HEK293T (cell line): ENCODE results near the gene FCMR.

Source experiments
- FOXK2 ChIP-seq: fragments of 450-650 bp; IDR thresholded peaks from 2 replicates; pipeline ENCODE4 v1.6.1; 2016; ENCODE audit warnings: mild to moderate bottlenecking
- SP1 ChIP-seq: fragments of 450-650 bp; IDR thresholded peaks from 2 replicates; pipeline ENCODE4 v1.6.1; 2017

DNA sequence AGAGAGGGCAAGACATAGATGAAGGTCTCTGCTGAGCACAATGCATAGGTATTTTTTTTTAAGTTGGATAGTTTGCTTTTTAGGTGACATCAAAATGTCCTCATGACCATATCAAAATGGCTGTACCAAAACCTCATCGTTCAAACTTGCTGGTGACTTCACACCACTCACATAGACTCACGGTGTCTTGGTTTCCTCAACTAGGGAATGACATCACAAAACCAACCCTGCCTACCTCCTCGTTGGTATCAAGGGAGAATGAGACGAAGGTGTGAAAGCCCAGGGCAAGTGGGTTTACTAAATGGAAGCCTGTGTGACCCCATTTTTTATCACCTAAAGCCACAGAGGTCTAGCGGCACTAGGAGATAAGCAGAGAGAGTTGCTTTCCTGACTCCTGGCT lies 23.0 kb upstream of the FCMR start:
- TF ChIP-seq SP1 = no peak
- no peak for TF ChIP-seq FOXK2
